Measurements from ENCODE around the gene SULT2B1.

DNA sequence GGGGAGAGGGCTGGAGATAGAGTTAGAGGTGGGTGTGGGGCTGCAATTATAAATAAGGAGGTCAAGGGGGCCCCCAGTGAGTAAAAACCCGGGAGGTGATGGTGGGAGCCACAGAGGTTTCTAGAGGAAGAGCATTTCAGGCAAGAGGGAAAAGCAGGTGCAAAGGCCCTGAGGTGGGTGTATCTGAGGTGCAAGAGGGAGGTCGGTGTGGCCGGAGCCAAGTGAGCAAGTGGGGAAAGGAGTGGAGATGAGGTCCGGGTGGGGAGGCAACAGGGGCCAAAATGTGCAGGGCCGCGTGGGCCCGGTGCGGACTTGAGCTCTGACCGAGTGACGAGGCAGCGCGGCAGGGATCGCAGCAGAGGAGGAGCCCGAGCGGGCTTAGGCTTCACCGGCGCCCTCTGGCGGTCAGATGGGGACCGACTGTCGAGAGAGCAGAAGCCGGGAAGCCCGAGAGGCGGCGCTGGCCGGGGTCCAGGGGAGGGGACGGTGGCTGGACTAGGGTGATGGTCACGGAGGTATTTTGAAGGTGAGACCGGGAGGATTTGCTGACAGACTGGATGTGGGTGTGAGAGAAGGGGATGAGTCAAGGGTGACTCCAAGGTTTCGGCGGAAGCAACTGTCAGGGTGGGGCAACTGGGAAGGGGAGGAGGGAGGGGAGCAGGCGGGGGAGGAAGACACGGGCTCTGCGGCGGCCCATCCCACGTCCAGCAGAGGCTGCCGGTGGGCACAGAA, 36.9 kb downstream of the SULT2B1 start:
- TF ChIP-seq, protein P1, sequence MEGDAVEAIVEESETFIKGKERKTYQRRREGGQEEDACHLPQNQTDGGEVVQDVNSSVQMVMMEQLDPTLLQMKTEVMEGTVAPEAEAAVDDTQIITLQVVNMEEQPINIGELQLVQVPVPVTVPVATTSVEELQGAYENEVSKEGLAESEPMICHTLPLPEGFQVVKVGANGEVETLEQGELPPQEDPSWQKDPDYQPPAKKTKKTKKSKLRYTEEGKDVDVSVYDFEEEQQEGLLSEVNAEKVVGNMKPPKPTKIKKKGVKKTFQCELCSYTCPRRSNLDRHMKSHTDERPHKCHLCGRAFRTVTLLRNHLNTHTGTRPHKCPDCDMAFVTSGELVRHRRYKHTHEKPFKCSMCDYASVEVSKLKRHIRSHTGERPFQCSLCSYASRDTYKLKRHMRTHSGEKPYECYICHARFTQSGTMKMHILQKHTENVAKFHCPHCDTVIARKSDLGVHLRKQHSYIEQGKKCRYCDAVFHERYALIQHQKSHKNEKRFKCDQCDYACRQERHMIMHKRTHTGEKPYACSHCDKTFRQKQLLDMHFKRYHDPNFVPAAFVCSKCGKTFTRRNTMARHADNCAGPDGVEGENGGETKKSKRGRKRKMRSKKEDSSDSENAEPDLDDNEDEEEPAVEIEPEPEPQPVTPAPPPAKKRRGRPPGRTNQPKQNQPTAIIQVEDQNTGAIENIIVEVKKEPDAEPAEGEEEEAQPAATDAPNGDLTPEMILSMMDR (conservative IDR thresholded peaks at IDR 0.05 in 1 of 2, IDR thresholded peaks at IDR 0.05 in 1 of 2; ENCODE audit: low read depth in 1 of 2, low read length in 2 of 2), result peak; percentile 85 to 90
- no peak for TF ChIP-seq EZH2 (IDR thresholded peaks at IDR 0.05; ENCODE audit: low read length, missing control alignments)

Data from fibroblast of lung (primary cell).